A549 (cell line): ENCODE measurements around the gene PDE7B.

ENCODE experiments used
- JUN ChIP-seq, 2 experiments: fragments of >200 bp; sonication (Bioruptor Twin); formaldehyde crosslinking; IDR thresholded peaks; 2 replicates in 1 of 2; 3 replicates in 1 of 2; pipeline ENCODE4 v1.6.1; 2016 to 2017
- NPAS2 ChIP-seq: fragments of 250-450 bp; sonication (Bioruptor Pico); IDR thresholded peaks from 2 replicates; pipeline ENCODE4 v1.8.0; 2022; ENCODE audit warnings: mild to moderate bottlenecking, moderate library complexity, borderline replicate concordance
- POLR2A ChIP-seq: IDR thresholded peaks from 2 replicates; pipeline ENCODE4 v1.6.1; 2012; ENCODE audit warnings: mild to moderate bottlenecking, low read length
- RAD21 ChIP-seq, 2 experiments: fragments of >200 bp in 1 of 2; sonication (Bioruptor Twin) in 1 of 2; formaldehyde crosslinking in 1 of 2; IDR thresholded peaks in 1 of 2; conservative IDR thresholded peaks in 1 of 2; 2 replicates in 1 of 2; 3 replicates in 1 of 2; pipeline ENCODE4 v1.6.1; 2012 to 2018; ENCODE audit warnings: inconsistent platforms in 1 of 2
- RFX5 ChIP-seq: fragments of 450-650 bp; IDR thresholded peaks from 2 replicates; pipeline ENCODE4 v1.7.1; 2014; ENCODE audit warnings: antibody characterized with exemption, mild to moderate bottlenecking, moderate library complexity
- TF ChIP-seq, protein P1 (sequence below): fragments of >200 bp; sonication (Bioruptor Twin); formaldehyde crosslinking; IDR thresholded peaks from 3 replicates; pipeline ENCODE4 v1.5.1; 2016
- TF ChIP-seq, protein P2 (sequence below): fragments of 450-650 bp; IDR thresholded peaks from 2 replicates; pipeline ENCODE4 v1.6.1; 2014; ENCODE audit warnings: antibody characterized with exemption

DNA sequence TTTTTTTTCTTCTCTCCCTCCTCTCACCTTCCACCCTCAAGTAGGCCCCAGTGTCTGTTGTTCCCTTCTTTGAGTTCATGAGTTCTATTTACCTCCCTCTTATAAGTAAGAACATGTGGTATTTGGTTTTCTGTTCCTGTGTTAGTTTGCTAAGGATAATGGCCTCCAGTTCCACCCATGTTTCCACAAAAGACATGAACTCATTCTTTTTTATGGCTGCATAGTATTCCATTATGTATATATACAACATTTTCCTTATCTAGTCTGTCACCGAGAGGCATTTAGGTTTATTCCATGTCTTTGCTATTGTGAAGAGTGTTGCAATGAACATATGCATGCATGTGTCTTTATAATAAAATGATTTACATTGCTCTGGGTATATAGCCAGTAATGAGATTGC, 147.9 kb downstream of the PDE7B start:
- TF ChIP-seq, protein P1, sequence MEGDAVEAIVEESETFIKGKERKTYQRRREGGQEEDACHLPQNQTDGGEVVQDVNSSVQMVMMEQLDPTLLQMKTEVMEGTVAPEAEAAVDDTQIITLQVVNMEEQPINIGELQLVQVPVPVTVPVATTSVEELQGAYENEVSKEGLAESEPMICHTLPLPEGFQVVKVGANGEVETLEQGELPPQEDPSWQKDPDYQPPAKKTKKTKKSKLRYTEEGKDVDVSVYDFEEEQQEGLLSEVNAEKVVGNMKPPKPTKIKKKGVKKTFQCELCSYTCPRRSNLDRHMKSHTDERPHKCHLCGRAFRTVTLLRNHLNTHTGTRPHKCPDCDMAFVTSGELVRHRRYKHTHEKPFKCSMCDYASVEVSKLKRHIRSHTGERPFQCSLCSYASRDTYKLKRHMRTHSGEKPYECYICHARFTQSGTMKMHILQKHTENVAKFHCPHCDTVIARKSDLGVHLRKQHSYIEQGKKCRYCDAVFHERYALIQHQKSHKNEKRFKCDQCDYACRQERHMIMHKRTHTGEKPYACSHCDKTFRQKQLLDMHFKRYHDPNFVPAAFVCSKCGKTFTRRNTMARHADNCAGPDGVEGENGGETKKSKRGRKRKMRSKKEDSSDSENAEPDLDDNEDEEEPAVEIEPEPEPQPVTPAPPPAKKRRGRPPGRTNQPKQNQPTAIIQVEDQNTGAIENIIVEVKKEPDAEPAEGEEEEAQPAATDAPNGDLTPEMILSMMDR, result no peak
- TF ChIP-seq JUN (IDR thresholded peaks at IDR 0.05) (no peak), POLR2A (no peak), NPAS2 (CRISPR knock-in tag) (no peak), RAD21 (conservative IDR thresholded peaks at IDR 0.05 in 1 of 2, IDR thresholded peaks at IDR 0.05 in 1 of 2) (no peak), RFX5 (no peak)
- TF ChIP-seq, protein P2, sequence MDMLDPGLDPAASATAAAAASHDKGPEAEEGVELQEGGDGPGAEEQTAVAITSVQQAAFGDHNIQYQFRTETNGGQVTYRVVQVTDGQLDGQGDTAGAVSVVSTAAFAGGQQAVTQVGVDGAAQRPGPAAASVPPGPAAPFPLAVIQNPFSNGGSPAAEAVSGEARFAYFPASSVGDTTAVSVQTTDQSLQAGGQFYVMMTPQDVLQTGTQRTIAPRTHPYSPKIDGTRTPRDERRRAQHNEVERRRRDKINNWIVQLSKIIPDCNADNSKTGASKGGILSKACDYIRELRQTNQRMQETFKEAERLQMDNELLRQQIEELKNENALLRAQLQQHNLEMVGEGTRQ, result no peak
